ENCODE results near the gene NLRP5.

DNA sequence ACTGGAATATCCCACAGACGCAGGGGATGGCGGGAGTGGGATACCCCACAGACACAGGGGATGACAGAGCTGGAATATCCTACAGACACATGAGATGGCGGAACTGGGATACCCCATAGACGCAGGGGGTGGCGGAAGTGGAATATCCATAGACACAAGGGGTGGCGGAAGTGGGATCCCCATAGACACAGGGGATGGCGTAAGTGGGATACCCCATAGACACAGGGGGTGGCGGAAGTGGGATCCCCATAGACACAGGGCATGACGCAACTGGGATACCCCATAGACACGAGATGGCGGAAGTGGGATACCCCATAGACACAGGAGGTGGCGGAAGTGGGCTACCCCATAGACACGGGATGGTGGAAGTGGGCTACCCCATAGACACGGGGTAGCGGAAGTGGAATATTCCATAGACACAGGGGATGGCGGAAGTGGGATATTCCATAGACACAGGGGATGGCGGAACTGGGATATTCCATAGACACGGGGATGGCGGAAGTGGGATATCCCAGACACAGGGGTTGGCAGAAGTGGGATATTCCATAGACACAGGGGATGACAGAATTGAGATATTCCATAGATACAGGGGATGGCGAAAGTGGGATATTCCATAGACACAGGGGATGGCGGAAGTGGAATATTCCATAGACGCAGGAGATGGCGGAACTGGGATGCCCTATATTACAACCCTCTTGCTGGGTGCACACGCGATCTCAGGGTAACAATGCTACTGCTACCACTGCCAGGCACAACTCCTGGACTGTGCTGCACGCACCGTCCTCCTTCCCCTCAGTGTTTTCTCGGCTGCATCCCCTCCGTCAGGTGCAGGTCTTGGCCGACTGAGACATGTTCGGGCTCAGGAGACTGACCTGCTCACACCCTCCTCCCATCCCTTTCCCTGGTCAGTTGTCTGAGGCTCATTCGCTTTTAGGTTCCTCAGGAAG, 106.4 kb downstream of the NLRP5 start:
- TF ChIP-seq, protein P1, sequence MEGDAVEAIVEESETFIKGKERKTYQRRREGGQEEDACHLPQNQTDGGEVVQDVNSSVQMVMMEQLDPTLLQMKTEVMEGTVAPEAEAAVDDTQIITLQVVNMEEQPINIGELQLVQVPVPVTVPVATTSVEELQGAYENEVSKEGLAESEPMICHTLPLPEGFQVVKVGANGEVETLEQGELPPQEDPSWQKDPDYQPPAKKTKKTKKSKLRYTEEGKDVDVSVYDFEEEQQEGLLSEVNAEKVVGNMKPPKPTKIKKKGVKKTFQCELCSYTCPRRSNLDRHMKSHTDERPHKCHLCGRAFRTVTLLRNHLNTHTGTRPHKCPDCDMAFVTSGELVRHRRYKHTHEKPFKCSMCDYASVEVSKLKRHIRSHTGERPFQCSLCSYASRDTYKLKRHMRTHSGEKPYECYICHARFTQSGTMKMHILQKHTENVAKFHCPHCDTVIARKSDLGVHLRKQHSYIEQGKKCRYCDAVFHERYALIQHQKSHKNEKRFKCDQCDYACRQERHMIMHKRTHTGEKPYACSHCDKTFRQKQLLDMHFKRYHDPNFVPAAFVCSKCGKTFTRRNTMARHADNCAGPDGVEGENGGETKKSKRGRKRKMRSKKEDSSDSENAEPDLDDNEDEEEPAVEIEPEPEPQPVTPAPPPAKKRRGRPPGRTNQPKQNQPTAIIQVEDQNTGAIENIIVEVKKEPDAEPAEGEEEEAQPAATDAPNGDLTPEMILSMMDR (IDR thresholded peaks at IDR 0.05) = no peak
- no peak for TF ChIP-seq POLR2AphosphoS5 (IDR thresholded peaks at IDR 0.05)
- no peak for TF ChIP-seq POLR2A (IDR thresholded peaks at IDR 0.05; ENCODE audit: low read depth)
- TF ChIP-seq EP300 (IDR thresholded peaks at IDR 0.05) = no peak

All from esophagus muscularis mucosa (tissue), 4 donors.